GM18511 (cell line): ENCODE measurements around the gene RHOT1.
"Not testable (repeated sequence)": the region's sequence is repeated elsewhere in the genome, so short reads cannot be mapped to it uniquely, and the experiment has no call there.

Experiments used
- ATAC-seq: cut with Tn5 transposase; IDR thresholded peaks from one replicate; pipeline ENCODE4 v1.9.1; 2021; ENCODE audit warnings: mild to moderate bottlenecking, moderate library complexity; ENCODE audit not compliant: unreplicated experiment

Gene RHOT1

GRCh38 chr17:32222621-32223020 lies 80.3 kb downstream of the RHOT1 start:
- ATAC-seq: no peak

GRCh38 chr17:32223703-32224102 lies 81.4 kb downstream of the RHOT1 start:
- ATAC-seq: no peak

DNA sequence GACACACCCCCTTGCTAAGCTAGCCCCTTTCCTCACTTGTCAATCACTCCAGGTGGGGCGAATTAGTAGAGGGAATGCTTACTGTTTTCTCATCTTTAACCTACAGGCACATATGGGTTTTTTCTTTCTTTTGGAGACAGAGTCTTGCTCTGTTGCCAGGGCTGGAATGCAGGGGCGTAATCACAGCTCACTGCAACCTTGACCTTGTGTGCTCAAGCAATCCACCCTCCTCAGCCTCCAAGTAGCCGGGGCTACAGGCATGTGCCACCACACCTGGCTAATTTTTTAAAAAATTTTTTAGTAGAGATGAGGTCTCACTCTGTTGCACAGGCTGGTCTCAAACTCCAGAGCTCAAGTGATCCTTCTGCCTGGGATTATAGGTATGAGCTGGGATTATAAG lies 84.6 kb downstream of the RHOT1 start:
- ATAC-seq: no peak

DNA sequence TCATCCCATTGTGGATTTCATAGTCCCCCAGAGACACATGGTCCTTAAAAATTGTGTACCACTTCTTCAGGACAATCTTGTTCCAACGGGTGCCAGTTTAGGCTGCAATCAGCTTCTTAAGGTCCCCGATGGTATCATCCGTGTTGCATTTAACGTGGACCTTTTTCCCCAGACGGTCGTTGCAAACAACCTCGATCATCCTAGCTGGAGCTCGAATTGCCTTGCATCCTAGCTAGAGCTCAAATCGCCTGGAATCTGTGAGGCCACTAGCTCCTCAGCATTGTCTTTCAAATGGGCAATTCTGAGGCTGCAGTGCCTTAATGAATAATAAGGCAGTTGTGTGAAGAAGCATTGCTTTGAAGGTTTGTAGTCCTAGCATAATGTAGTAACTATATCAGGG lies 85.6 kb downstream of the RHOT1 start:
- ATAC-seq: no peak

DNA sequence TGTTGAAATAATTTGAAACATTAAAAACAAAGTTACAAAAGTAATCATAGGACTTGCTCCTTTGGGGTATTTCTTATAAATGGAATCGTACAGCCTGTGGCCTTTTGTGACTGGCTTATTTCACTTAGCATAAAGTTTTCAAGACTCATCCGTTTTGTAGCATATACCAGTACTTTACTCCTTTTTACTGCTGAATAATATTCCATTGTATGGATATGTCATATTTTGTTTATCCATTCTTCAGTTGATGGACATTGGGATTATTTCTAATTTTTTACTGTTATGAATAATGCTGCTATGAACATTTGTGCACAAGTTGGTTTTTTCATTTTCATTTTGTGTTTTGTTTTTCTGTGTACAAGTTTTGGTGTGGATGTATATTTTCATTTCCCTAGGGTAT lies 93.3 kb downstream of the RHOT1 start:
- ATAC-seq: no peak

GRCh38 chr17:32239456-32239855 lies 97.2 kb downstream of the RHOT1 start:
- ATAC-seq: no peak

DNA sequence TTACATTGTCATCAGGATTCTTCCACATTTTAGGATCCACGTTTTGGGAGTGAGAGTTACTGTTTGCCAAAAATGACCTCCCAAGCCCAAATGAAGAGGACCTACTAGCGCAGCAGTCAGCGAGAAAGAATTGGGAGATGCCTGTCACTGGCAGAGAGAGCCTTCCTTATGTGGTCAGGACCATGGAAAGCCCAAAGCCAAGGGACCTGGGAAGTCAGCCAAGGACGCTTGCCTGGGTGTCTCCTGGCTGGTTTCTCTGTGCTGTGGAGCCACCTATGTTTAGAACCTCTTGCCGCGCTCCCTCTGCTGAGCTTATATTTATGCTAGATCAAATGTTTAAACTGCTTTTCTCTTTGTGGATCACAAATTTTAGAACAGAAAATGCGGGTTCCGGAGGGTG lies 98.4 kb downstream of the RHOT1 start:
- no peak for ATAC-seq

GRCh38 chr17:32241640-32242039 lies 99.3 kb downstream of the RHOT1 start:
- ATAC-seq: no peak

DNA sequence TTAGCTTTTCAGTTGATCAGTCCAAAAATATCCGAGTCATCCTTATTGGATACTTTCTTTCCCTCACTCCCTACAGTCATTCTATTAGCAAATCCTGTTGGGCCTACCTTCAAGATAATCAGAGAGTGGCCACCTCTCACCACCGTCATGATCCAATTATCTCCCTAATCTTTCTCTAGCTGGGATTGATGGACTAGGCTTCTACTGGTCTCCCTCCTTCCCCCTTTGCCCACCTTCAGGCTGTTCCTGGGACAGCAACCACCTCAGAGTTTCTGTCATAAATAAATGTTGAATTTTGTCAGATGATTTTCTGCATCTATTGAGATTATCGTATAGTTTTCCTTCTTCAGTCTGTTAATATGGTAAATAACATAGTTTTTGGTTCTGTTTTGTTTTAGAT lies 107.2 kb downstream of the RHOT1 start:
- ATAC-seq: no peak

DNA sequence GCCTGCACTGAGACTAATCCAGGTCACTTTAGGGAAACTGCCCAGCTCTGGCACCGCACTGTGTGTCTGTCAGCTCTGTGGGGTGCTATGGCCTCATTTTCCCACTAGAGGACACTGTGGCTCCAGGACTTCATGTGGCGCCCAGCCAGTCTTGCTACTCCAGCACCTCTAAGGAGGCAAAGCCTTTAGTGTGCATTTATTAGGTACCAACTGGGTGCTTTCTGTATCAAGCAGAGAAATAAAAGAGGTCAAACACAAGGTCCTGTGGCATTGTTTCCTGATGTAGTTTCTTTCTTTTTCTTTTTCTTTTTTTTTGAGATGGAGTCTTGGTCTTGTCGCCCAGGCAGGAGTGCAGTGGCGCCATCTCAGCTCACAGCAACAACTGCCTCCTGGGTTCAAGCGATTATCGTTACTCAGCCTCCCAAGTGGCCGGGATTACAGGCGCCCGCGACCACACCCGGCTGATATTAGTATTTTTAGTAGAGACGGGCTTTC lies 110.9 kb downstream of the RHOT1 start:
- no peak for ATAC-seq

DNA sequence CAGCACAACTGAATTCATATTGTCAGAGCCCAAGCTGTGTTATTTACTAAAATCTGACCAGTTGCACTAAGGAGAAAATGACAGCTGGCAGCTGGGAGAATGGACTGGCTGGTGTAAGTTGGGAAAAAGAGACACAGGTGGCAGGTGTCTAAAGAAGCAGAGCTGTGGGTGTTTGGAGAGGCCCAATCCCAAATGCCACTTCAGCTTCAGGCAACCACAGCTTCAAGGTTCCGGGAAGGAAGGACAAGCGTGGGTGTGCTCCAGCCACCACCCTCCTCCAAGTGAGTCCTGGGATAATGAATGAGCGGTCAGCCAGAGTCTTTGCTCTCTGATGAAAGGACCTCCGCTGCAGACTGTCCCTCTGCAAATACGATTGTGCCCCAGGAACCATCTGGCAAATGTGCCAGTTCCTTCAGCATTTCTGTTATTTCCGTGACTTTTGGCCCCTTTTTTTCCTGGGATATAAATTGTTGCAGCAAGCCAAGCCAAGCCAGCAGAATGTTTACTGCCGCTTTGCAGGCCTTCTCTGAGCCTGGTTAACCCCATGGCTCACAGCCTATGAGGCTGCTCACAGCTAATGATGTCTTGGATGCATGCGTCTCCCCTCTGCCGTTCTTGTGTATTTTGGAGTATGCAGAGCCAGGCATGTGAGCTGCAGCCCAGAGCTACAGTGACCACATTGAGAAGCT lies 113.9 kb downstream of the RHOT1 start:
- no peak for ATAC-seq

DNA sequence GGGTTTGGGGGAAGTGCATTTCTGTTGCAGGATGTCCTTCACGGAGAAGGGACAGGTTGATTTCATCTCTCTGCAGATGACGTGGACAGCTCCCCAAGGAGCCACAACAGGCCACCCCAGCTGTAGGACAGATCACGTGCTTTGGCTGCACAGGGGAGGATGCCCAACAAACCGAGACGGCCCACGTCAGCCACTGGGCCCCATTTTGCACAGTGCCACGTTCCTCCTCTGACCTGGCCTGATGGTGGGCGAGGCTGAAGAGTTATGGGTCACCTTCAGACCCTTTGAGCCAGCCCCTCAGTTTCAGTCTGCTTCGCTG lies 114.4 kb downstream of the RHOT1 start:
- ATAC-seq: no peak

DNA sequence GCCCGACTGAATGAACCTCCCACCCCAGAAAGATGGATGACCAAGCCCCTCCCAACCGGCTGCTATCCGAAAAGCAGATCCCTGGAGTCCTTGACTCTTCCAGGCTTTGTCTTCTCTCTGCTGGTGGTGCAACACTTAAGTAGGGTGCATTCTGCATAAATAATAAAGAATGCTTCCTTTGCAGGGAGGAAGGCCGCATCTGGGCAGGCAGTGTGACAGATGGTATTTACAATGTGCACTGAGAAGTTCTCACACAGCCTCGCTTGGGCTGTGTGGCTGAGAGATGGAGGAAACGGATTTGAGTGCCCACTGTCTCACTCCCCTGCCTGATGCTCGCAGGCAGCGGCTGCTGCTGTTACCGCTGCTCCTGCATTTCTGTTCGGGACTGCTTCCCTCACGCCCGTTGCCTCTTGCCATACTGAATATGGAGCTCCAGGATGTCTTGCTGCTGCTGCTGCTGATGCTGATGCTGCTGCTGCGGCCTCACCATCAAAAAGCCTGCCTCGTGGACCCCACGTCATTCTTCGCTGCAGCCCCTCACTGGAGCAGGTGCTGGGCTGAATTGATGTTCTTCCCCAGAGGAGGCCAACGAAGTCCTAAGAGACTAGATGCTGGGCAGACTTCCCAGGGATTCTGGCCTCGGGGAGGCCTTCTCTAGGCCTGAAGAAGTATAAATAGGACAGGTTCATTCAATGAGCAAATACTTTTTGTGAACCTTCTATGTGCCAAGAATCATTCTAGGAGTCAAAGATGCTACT lies 116.3 kb downstream of the RHOT1 start:
- no peak for ATAC-seq

- no peak for ATAC-seq
These were observed 117.3 kb downstream of the RHOT1 start for GRCh38 chr17:32259586-32259985.

- no peak for ATAC-seq
These were observed 119.1 kb downstream of the RHOT1 start for GRCh38 chr17:32261417-32261736.

DNA sequence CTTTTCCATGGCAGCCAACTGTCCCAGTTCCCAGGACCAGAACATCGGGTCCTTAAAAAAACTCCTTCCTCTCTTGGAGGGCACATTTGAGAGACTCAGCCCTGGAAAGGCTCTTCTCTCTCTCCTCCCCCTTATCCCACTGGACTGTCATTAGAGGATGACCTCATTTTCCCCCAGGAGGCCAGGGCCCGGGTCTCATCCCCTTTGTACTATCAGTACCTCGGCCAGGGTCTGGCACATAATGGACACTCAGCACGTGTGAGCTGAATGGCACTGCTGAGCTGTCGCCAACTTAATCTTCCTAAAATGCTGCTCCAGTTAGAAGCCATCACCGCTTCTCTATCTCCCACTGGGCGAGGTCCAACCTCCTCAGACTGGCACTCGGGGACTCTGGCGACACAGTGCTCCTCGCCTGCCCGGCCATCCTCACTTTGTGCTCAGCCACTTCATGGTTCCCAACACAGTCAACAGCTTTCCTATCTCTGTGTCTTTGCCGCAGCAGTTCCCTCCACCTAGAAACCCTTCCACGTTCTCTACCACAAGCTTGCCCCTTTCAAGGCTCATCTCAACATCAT lies 119.7 kb downstream of the RHOT1 start:
- no peak for ATAC-seq

DNA sequence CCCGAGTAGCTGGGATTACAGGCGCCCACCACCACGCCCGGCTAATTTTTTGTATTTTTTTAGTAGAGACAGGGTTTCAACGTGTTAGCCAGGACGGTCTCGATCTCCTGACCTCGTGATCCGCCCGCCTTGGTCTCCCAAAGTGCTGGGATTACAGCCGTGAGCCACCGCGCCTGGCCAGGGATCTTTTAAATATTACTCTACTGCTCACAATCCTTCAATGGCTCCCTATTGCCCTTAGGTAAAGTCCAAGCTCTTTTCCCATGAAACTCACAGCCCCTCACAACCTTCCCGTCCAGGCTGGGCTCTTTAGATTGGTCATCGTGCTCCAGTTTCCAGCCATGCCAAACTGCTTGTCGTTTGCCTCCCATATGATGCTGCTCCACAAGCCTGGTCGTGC lies 121.2 kb downstream of the RHOT1 start:
- ATAC-seq: not testable (repeated sequence)

GRCh38 chr17:32264140-32264799 lies 122.0 kb downstream of the RHOT1 start:
- no peak for ATAC-seq

- no peak for ATAC-seq
These were observed 122.5 kb downstream of the RHOT1 start for GRCh38 chr17:32264823-32265191.

- ATAC-seq: no peak
These were observed 123.1 kb downstream of the RHOT1 start, which contains the start of gene RHBDL3 for GRCh38 chr17:32265192-32265923. RHBDL3 (plus strand) TSS chr17:32265832; CDS start chr17:32266190, 358 bp downstream.

DNA sequence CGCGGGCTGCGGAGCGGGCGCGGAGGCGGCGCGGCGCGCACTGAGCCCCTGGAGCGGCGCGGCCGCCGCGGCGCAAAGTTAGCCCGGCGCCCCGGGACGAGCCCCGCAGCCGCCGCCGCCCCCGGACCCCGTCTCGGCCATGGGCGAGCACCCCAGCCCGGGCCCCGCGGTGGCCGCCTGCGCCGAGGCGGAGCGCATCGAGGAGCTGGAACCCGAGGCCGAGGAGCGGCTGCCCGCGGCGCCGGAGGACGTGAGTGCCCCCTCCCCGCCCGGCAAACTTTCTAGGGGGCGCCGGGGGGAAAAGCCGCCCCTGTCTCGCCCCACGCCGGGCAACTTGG lies 123.7 kb downstream of the RHOT1 start:
- no peak for ATAC-seq
